Gastrocnemius medialis (tissue), 4 donors: ENCODE data around the gene CCPG1. TPM values are rescaled to one million over a fixed set of nuclear protein-coding genes. Genes with fewer than 3 reads are reported as not detected.

ENCODE experiments used
- ATAC-seq, 2 donors: fragments of 150-250 bp; one replicate each; pipeline ENCODE4 v1.9.1; 2016
- DNase-seq, 2 donors: peaks; one replicate each; pipeline ENCODE4 v3.0.0-alpha.2; 2019
- H3K27ac ChIP-seq, 4 donors: fragments of 200-600 bp; sonication (generic); 1 replicate in 1 of 4; 2 replicates in 3 of 4; pipeline ENCODE4 v1.5.1; 2016 to 2018; ENCODE audit warnings: mild to moderate bottlenecking in 2 of 4, moderate library complexity in 1 of 4
- H3K27me3 ChIP-seq, 3 donors: fragments of 200-600 bp; sonication (generic) in 2 of 3; 1 replicate in 1 of 3; 2 replicates in 2 of 3; pipeline versions ENCODE4 v1.5.1 to v1.6.0; 2016 to 2019; ENCODE audit warnings: mild to moderate bottlenecking in 1 of 3, moderate library complexity in 1 of 3
- H3K36me3 ChIP-seq, 2 donors: fragments of 200-600 bp; sonication (generic) in 1 of 2; one replicate each; pipeline ENCODE4 v1.5.1; 2017 to 2018
- H3K4me1 ChIP-seq, 2 donors: fragments of 200-600 bp; sonication (generic) in 1 of 2; one replicate each; pipeline ENCODE4 v1.5.1; 2016 to 2017; ENCODE audit warnings: mild to moderate bottlenecking in 2 of 2
- H3K4me3 ChIP-seq, 4 donors: fragments of 200-600 bp; sonication (generic) in 3 of 4; 1 replicate in 1 of 4; 2 replicates in 3 of 4; pipeline ENCODE4 v1.5.1; 2016 to 2019; ENCODE audit warnings: mild to moderate bottlenecking in 2 of 4
- H3K9me3 ChIP-seq, 3 donors: fragments of 200-600 bp; sonication (generic) in 2 of 3; 1 replicate in 1 of 3; 2 replicates in 2 of 3; pipeline ENCODE4 v1.5.1; 2016 to 2019
- POLR2A ChIP-seq, 2 donors: fragments of 450-650 bp; IDR thresholded peaks; one replicate each; pipeline ENCODE4 v1.6.1; 2017; ENCODE audit warnings: antibody characterized with exemption in 2 of 2, mild to moderate bottlenecking in 2 of 2, moderate library complexity in 2 of 2
- in situ Hi-C, 4 donors: fragments of 200-750 bp; cut with MboI; loops; one replicate each; pipeline versions ENCODE4 v1.15.0 to v1.8.0; 2017; ENCODE audit warnings: low sequenced_read_pairs in 4 of 4
- intact Hi-C: fragments of 100-400 bp; cut with DNase I; formaldehyde crosslinking; loops from one replicate; pipeline ENCODE4 v1.15.1; 2023; ENCODE audit warnings: low total_unique reads
- total RNA-seq, 4 donors: library from RNA; depleted of rRNA; stranded (reverse); fragments of >200 nt; gene quantifications; one replicate each; pipeline versions ENCODE4 v1.1.0 to v1.2.3, GENCODE V29; 2016
- TF ChIP-seq, protein P1 (sequence below), 5 experiments: fragments of 450-650 bp in 3 of 5; fragments of 200-600 bp in 2 of 5; sonication (generic) in 2 of 5; IDR thresholded peaks in 4 of 5; conservative IDR thresholded peaks in 1 of 5; 1 replicate in 4 of 5; 2 replicates in 1 of 5; pipeline ENCODE4 v1.5.1; 2016 to 2019; ENCODE audit warnings: antibody characterized with exemption in 5 of 5, mild to moderate bottlenecking in 3 of 5, moderate library complexity in 3 of 5

Gene CCPG1
- total RNA-seq, 4 donors from 2014 or later = 61.6 to 142 (median 103) TPM

DNA sequence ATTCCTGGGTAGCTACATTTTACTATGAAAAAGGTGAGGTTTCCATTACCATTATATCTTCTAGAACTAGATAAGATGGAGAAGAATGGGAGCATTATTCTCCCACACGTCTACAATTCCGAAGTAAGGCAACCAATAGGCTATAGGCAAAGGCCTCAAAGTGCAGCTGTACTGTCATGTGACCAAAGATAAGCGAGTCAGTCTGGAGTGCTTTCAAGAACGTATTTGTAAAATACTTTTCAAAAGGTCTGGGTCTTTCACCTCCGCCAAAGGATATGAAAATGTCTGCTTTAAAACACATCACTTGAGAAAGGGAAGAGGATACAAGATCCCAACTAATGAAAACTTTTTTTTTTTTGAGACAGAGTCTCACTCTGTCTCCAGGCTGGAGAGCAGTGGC lies 9.9 kb downstream of the CCPG1 start:
- DNase-seq (no peak), ATAC-seq (no peak)
- TF ChIP-seq, protein P1, sequence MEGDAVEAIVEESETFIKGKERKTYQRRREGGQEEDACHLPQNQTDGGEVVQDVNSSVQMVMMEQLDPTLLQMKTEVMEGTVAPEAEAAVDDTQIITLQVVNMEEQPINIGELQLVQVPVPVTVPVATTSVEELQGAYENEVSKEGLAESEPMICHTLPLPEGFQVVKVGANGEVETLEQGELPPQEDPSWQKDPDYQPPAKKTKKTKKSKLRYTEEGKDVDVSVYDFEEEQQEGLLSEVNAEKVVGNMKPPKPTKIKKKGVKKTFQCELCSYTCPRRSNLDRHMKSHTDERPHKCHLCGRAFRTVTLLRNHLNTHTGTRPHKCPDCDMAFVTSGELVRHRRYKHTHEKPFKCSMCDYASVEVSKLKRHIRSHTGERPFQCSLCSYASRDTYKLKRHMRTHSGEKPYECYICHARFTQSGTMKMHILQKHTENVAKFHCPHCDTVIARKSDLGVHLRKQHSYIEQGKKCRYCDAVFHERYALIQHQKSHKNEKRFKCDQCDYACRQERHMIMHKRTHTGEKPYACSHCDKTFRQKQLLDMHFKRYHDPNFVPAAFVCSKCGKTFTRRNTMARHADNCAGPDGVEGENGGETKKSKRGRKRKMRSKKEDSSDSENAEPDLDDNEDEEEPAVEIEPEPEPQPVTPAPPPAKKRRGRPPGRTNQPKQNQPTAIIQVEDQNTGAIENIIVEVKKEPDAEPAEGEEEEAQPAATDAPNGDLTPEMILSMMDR (IDR thresholded peaks at IDR 0.05 in 4 of 5, conservative IDR thresholded peaks at IDR 0.05 in 1 of 5) = no peak
- TF ChIP-seq POLR2A (IDR thresholded peaks at IDR 0.05) = no peak
- in situ Hi-C loops (no loop called here), intact Hi-C loops (no loop called here)
- no peaks in the 10 kb centered on the region for H3K27me3 ChIP-seq
- no peaks in the 10 kb centered on the region for H3K9me3 ChIP-seq
- H3K4me3 ChIP-seq = no peak overlapping the region
- H3K4me1 ChIP-seq = peaks cover 21 to 35% of the 10 kb centered on the region in 2 donors
- no peaks in the 10 kb centered on the region for H3K36me3 ChIP-seq
- H3K27ac ChIP-seq = no peak overlapping the region

DNA sequence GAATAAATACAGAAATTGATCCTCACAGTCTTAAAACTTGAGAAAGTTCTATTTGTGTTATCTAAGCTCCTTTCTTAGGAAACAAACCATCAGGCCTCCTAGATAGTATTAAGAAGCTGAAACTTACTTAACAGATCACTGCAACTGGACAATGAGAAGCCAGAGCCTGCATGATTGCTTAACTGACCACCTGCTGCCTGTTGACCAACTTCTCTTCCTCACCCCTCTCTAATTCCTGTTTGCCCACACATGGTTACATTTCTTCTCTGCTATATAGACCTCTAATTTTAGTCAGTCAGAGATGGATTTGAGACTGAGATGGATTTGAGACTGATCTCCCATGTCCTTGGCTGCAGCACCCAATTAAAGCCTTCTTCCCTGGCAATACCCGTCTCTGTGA lies 13.5 kb downstream of the CCPG1 start:
- H3K27me3 ChIP-seq = no peaks in the 10 kb centered on the region
- H3K27ac ChIP-seq = peak overlapping the region; percentile 76 to 85 (median 80)
- intact Hi-C loops = loop anchor here (5.0 kb wide), 1 partner anchor 238 kb away; no protein-coding TSS in a partner anchor
- peak overlapping the region in 1 of 4 donors; percentile 7 for H3K4me3 ChIP-seq
- ATAC-seq = peak; percentile 98 to 99
- TF ChIP-seq, protein P1 (IDR thresholded peaks at IDR 0.05 in 4 of 5, conservative IDR thresholded peaks at IDR 0.05 in 1 of 5) = no peak
- TF ChIP-seq POLR2A (IDR thresholded peaks at IDR 0.05) = peak in 1 of 2 donors; percentile 26
- in situ Hi-C loops = no loop called here
- peaks cover 11 to 20% of the 10 kb centered on the region in 2 donors for H3K4me1 ChIP-seq
- peak; percentile 57 to 84 for DNase-seq
- H3K9me3 ChIP-seq = no peaks in the 10 kb centered on the region
- no peaks in the 10 kb centered on the region for H3K36me3 ChIP-seq

DNA sequence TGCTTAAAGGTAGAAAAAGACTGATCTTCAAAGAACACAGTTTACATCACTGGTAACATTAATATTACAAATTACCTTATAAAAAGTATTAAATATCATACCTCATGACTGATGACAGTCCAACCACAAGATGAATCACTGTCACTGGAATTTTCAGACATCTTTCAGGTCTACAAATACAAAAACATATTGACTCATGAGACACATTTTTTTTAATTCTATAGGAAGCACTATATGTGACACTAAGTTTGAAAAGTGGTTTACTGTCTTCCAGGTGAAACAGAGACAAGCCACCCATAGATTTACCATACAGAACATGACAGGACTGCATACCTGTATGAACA lies 18.9 kb downstream of the CCPG1 start:
- H3K27me3 ChIP-seq = no peaks in the 10 kb centered on the region
- no peak overlapping the region for H3K4me3 ChIP-seq
- no peak for DNase-seq
- H3K36me3 ChIP-seq = peaks cover 0 to 31% of the 10 kb centered on the region in 2 donors
- TF ChIP-seq POLR2A (IDR thresholded peaks at IDR 0.05) = no peak
- TF ChIP-seq, protein P1 (IDR thresholded peaks at IDR 0.05 in 4 of 5, conservative IDR thresholded peaks at IDR 0.05 in 1 of 5) = no peak
- in situ Hi-C loops = no loop called here
- peaks cover 19 to 22% of the 10 kb centered on the region in 2 donors for H3K4me1 ChIP-seq
- intact Hi-C loops = no loop called here
- H3K9me3 ChIP-seq = no peaks in the 10 kb centered on the region
- peak overlapping the region; percentile 51 to 73 (median 62) for H3K27ac ChIP-seq
- peak; percentile 68 to 72 for ATAC-seq

DNA sequence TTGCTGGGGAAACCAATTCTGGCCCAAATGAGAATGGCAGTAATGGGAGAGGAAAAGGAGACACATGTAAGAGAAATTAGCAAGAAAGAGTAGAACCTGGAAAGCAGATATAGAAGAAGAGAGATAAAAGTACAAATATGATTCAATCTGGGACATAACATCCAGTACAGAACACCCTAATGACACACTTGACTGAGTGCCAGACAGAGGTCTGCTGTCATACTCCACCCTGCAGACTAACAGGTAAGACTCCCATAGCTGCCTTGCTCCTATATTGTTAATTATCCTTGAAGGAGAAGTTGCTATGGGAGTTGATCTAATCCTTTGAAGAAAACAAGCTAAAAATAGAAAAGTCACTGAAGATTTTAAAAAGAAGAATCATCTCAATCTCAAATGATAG lies 21.1 kb downstream of the CCPG1 start:
- Histone ChIP-seq H3K4me1 (peaks cover 13 to 15% of the 10 kb centered on the region in 2 donors), H3K36me3 (peaks cover 0 to 47% of the 10 kb centered on the region in 2 donors), H3K9me3 (no peaks in the 10 kb centered on the region), H3K4me3 (no peak overlapping the region), H3K27ac (peak overlapping the region in 3 of 4 donors; percentile 12 to 73 (median 22)), H3K27me3 (no peaks in the 10 kb centered on the region)
- TF ChIP-seq POLR2A (IDR thresholded peaks at IDR 0.05) = no peak
- TF ChIP-seq, protein P1 (IDR thresholded peaks at IDR 0.05 in 4 of 5, conservative IDR thresholded peaks at IDR 0.05 in 1 of 5) = no peak
- ATAC-seq (peak in 1 of 2 donors; percentile 54), DNase-seq (no peak)
- in situ Hi-C loops (no loop called here), intact Hi-C loops (no loop called here)

DNA sequence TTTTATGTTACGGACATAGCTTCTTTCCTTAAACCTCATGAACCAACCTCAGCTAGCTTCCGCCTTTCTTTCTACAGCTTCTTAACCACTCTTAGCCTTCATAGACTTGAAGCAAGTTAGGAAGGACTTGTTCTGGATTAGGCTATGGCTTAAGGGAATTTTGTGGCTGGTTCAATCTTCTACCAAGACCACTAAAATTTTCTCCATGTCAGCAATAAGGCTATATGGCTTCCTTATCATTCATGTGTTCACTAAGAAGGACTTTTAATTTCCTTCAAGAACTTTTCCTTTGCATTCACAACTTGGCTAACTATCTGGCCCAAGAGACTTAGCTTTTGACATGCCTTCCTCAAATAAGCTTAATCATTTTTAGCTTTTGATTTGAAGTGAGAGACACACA lies 24.5 kb downstream of the CCPG1 start:
- TF ChIP-seq POLR2A (IDR thresholded peaks at IDR 0.05) = no peak
- TF ChIP-seq, protein P1 (IDR thresholded peaks at IDR 0.05 in 4 of 5, conservative IDR thresholded peaks at IDR 0.05 in 1 of 5) = no peak

More for the DNA sequence above, 24.5 kb downstream of the CCPG1 start:
- DNase-seq = no peak
- no peaks in the 10 kb centered on the region for H3K9me3 ChIP-seq
- intact Hi-C loops (no loop called here), in situ Hi-C loops (no loop called here)
- H3K4me3 ChIP-seq = no peak overlapping the region
- H3K4me1 ChIP-seq = peaks cover 6 to 7% of the 10 kb centered on the region in 2 donors
- no peak overlapping the region for H3K27ac ChIP-seq
- H3K36me3 ChIP-seq = peaks cover 0 to 67% of the 10 kb centered on the region in 2 donors
- no peak for ATAC-seq
- H3K27me3 ChIP-seq = no peaks in the 10 kb centered on the region
